Measurements from ENCODE around the gene PTDSS2. TPM values are rescaled to one million over a fixed set of nuclear protein-coding genes. Genes with fewer than 3 reads are reported as not detected.

The PTDSS2 gene
- total and polyA plus RNA-seq, 9 of the 15 experiments (the other 6 are each of a cell fraction or from before 2014, with no cell fraction given), result 0.45 to 53.9 (median 17.2) TPM

DNA sequence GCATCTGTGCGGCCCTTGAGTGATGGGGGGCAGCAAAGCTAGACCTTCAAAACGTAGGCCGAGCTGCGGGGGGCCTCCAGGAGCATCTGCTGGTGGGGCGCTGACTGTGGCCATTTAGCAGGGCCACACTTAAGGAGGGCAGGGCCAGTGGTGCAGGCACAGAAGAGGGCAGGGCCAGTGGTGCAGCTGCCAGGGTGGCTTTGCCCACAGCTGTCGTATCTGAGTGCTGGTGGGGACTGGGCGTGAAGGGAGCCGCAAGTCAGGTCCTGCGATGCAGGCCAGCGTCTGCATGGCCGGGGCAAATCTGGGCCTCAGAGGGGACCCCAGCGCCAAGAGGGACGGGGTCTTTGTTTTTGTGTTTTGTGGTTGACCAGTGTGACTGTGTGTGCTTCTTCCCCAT lies 29.2 kb downstream of the PTDSS2 start:
- FAIRE-seq (no peak), DNase-seq (ENCODE audit: extremely low read depth in 1 of 4, low spot score in 3 of 4) (no peak), ATAC-seq (no peak)
- in situ Hi-C loops (cut with MboI), result no loop called here
- intact Hi-C loops (cut with micrococcal nuclease), result no loop called here
- Histone ChIP-seq H4K20me1 (replicated peaks; ENCODE audit: control insufficient read depth, insufficient read depth, low read length) (no peaks in the 10 kb centered on the region), H3K27ac (ENCODE audit: extremely low read depth, low read depth, low read length) (no peak overlapping the region), H3K9ac (ENCODE audit: insufficient read depth in 1 of 2, low read depth in 2 of 2, low read length in 2 of 2) (no peak overlapping the region), H3K9me1 (ENCODE audit: control insufficient read depth, insufficient read depth, low read length) (no peaks in the 10 kb centered on the region), H3K79me2 (ENCODE audit: control insufficient read depth, insufficient read depth, low read length) (peaks cover 33% of the 10 kb centered on the region), H3K9me3 (replicated peaks; ENCODE audit: control insufficient read depth, insufficient read depth, low read depth, low read length) (peaks cover 11% of the 10 kb centered on the region), H3K4me2 (ENCODE audit: insufficient read depth, low read length) (no peak overlapping the region), H3K36me3 (ENCODE audit: control insufficient read depth, insufficient read depth, low read length) (peaks cover 33% of the 10 kb centered on the region), H2AFZ (ENCODE audit: low read depth, low read length) (no peak overlapping the region), H3K4me3 (no peak overlapping the region), H3K27me3 (ENCODE audit: control insufficient read depth in 2 of 2, insufficient read depth in 2 of 2, low read length in 2 of 2) (no peaks in the 10 kb centered on the region), H3K4me1 (replicated peaks in 1 of 2; ENCODE audit: control insufficient read depth in 2 of 2, insufficient read depth in 2 of 2, low read length in 2 of 2) (peaks cover 0 to 15% of the 10 kb centered on the region in 2 experiments; a peak in 1 of 5 replicates)
- ChIA-PET POLR2A (interaction anchor here (0.6 to 0.9 kb wide), 2 partner anchors 18 to 40 kb away, joined by 3 to 4 read pairs; no protein-coding TSS in a partner anchor), CTCF (ENCODE audit: low intra/inter-chr PET ratio) (no interaction called here)
- 98% methylated on average over 8 of the region's 13 CpGs for WGBS (ENCODE audit: insufficient coverage, low coverage, missing lambda C conversion rate)
- no TSS peak for BruUV-seq (replicated peaks)
- TF ChIP-seq RBM14 (IDR thresholded peaks at IDR 0.05; ENCODE audit: borderline replicate concordance, insufficient read depth, low read depth, low read length), result no peak
- peak; percentile 33; the same call in 1 of the 2 replicates for TF ChIP-seq POLR2G (IDR thresholded peaks at IDR 0.05; ENCODE audit: low read depth, low read length)
- no peak for TF ChIP-seq ATF4 (CRISPR knock-in tag; IDR thresholded peaks at IDR 0.05)

- no TSS peak for BruUV-seq (replicated peaks)
- no peak for FAIRE-seq
- POLR2A ChIA-PET, result no interaction called here
- intact Hi-C loops (cut with micrococcal nuclease) (no loop called here), in situ Hi-C loops (cut with MboI) (no loop called here)
- 99% methylated on average over 35 of the region's 38 CpGs for WGBS (ENCODE audit: insufficient coverage, low coverage, missing lambda C conversion rate)
- Histone ChIP-seq H3K9me1 (ENCODE audit: control insufficient read depth, insufficient read depth, low read length) (no peaks in the 10 kb centered on the region), H4K20me1 (replicated peaks; ENCODE audit: control insufficient read depth, insufficient read depth, low read length) (no peaks in the 10 kb centered on the region), H3K4me2 (ENCODE audit: insufficient read depth, low read length) (no peak overlapping the region), H3K4me1 (replicated peaks in 1 of 2; ENCODE audit: control insufficient read depth in 2 of 2, insufficient read depth in 2 of 2, low read length in 2 of 2) (peaks cover 0 to 24% of the 10 kb centered on the region in 2 experiments; a peak in 2 of 5 replicates), H3K9me3 (replicated peaks; ENCODE audit: control insufficient read depth, insufficient read depth, low read depth, low read length) (peaks cover 11% of the 10 kb centered on the region), H3K9ac (ENCODE audit: insufficient read depth in 1 of 2, low read depth in 2 of 2, low read length in 2 of 2) (no peak overlapping the region), H2AFZ (ENCODE audit: low read depth, low read length) (no peak overlapping the region), H3K4me3 (no peak overlapping the region), H3K27me3 (ENCODE audit: control insufficient read depth in 2 of 2, insufficient read depth in 2 of 2, low read length in 2 of 2) (no peaks in the 10 kb centered on the region), H3K79me2 (ENCODE audit: control insufficient read depth, insufficient read depth, low read length) (peaks cover 18% of the 10 kb centered on the region), H3K27ac (ENCODE audit: extremely low read depth, low read depth, low read length) (no peak overlapping the region), H3K36me3 (ENCODE audit: control insufficient read depth, insufficient read depth, low read length) (peaks cover 39% of the 10 kb centered on the region; the same call in 2 of the 3 replicates)
- no peak for DNase-seq (ENCODE audit: extremely low read depth in 1 of 4, low spot score in 3 of 4)
- no peak for ATAC-seq
- CTCF ChIA-PET (ENCODE audit: low intra/inter-chr PET ratio), result no interaction called here
- TF ChIP-seq XRCC3 (IDR thresholded peaks at IDR 0.05) (no peak), POLR2G (IDR thresholded peaks at IDR 0.05; ENCODE audit: low read depth, low read length) (peak; percentile 43; the same call in 1 of the 2 replicates)
These were observed 34.5 kb downstream of the PTDSS2 start for GRCh38 chr11:484616-485015.
